Measurements from ENCODE around the gene IL18R1.

DNA sequence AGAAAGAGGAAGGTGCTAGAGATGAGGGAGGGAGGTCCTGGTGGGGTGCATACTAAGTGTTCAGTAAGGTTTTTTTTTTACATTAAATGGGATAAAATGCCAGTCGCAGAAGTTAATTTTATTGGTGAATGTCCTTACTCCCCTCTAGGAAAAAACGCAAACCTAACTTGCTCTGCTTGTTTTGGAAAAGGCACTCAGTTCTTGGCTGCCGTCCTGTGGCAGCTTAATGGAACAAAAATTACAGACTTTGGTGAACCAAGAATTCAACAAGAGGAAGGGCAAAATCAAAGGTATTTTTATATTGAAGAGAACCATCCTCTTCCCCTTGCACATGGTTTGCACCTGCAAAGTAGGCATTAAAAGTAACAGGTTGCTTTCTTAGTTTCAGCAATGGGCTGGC lies 12.7 kb upstream of the IL18R1 start:
- TF ChIP-seq EZH2phosphoT487 (conservative IDR thresholded peaks at IDR 0.05; ENCODE audit: low read length): no peak
- TF ChIP-seq, protein P1, sequence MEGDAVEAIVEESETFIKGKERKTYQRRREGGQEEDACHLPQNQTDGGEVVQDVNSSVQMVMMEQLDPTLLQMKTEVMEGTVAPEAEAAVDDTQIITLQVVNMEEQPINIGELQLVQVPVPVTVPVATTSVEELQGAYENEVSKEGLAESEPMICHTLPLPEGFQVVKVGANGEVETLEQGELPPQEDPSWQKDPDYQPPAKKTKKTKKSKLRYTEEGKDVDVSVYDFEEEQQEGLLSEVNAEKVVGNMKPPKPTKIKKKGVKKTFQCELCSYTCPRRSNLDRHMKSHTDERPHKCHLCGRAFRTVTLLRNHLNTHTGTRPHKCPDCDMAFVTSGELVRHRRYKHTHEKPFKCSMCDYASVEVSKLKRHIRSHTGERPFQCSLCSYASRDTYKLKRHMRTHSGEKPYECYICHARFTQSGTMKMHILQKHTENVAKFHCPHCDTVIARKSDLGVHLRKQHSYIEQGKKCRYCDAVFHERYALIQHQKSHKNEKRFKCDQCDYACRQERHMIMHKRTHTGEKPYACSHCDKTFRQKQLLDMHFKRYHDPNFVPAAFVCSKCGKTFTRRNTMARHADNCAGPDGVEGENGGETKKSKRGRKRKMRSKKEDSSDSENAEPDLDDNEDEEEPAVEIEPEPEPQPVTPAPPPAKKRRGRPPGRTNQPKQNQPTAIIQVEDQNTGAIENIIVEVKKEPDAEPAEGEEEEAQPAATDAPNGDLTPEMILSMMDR (IDR thresholded peaks at IDR 0.05; ENCODE audit: insufficient read depth, low read length, poor library complexity, severe bottlenecking): no peak
